Astrocyte (in vitro differentiated cells and primary cell): ENCODE data around the gene CCDC187.

Source experiments
- EZH2 ChIP-seq: IDR thresholded peaks from 2 replicates; pipeline ENCODE4 v1.6.1; 2012; ENCODE audit warnings: mild to moderate bottlenecking, low read length, inconsistent platforms; ENCODE audit not compliant: insufficient read depth
- TF ChIP-seq, protein P1 (sequence below): IDR thresholded peaks from 2 replicates; pipeline ENCODE4 v1.5.1; 2011; ENCODE audit warnings: low read depth, mild to moderate bottlenecking, inconsistent platforms, low read length, moderate library complexity; ENCODE audit not compliant: insufficient read depth

GRCh38 chr9:136212345-136212950, 91.4 kb downstream of the CCDC187 start:
- TF ChIP-seq, protein P1, sequence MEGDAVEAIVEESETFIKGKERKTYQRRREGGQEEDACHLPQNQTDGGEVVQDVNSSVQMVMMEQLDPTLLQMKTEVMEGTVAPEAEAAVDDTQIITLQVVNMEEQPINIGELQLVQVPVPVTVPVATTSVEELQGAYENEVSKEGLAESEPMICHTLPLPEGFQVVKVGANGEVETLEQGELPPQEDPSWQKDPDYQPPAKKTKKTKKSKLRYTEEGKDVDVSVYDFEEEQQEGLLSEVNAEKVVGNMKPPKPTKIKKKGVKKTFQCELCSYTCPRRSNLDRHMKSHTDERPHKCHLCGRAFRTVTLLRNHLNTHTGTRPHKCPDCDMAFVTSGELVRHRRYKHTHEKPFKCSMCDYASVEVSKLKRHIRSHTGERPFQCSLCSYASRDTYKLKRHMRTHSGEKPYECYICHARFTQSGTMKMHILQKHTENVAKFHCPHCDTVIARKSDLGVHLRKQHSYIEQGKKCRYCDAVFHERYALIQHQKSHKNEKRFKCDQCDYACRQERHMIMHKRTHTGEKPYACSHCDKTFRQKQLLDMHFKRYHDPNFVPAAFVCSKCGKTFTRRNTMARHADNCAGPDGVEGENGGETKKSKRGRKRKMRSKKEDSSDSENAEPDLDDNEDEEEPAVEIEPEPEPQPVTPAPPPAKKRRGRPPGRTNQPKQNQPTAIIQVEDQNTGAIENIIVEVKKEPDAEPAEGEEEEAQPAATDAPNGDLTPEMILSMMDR: no peak
- no peak for TF ChIP-seq EZH2
